GM19372 (cell line): ENCODE data around the gene MMP15.
"Not testable (repeated sequence)": the region's sequence is repeated elsewhere in the genome, so short reads cannot be mapped to it uniquely, and the experiment has no call there.

Source experiments
- ATAC-seq: cut with Tn5 transposase; IDR thresholded peaks from one replicate; pipeline ENCODE4 v1.9.1; 2021; ENCODE audit warnings: mild to moderate bottlenecking, low read depth, moderate library complexity; ENCODE audit not compliant: unreplicated experiment

The MMP15 gene

DNA sequence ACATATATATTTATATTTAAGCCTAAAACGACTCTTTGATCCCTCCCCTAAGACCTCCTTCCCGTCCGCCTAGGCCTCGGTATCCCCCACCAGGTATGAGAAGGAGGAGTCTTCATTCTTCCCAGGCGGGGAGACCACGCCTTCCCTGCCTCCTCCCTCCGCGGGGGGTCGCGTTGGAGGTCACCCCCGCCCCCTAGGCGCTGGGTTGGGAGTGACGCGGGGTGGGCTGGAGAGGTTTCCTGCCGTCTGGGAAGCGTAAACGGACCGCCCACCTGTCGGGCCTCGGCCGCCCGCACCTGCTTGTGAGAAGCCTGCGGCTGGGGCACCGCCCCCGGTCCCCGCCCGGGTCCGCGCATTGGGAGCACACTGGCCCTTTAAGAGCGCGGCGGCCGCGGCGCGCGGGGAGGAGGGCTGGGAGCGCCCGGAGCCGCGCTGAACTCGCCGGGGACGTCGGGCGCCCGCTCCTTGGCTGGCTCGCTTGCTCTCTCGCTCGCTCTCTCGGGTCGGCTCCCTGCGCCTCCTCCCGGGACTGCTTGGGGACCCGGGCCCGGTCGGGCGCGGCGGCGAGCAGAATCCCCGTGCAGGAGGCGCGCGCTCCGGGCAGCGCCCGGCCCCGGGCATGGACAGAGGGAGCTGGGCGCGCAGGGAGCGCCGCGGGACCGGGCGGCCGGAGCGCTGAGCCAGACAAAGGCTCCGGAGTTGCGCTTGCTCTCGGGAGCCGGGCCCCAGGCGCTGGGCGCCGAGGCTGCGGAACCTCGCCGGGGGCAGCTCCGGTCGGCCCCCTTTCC is at the start of gene MMP15:
Gene MMP15, plus strand, starts transcription at position 404 of the 788 bp plus-strand sequence. CDS start 597 bp downstream, outside the sequence.
- peak; percentile 68 for ATAC-seq

DNA sequence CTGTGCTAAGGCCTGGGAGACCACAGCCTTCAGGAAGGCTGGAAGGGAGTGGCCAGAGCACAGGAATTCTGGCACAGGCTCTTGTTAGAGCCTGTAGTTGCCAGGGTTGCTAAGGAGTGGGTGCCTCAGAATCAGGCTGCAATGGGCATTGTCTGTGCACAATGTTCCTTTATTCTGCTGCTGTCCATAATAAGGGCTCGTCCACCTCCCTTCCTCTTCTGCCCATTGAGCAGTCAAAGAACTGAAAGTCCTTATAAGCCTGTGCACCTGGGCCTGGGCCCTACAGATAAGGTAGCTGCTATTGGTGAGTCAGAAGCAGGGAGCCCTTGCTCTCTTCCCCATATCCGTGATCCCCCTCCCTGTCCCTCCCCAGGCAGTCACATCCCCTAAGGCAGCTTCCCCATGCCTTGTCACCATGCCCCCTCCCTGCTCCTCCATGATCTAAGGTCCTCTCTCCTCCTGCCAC is 49.2 kb upstream of the MMP15 start:
- no peak for ATAC-seq

DNA sequence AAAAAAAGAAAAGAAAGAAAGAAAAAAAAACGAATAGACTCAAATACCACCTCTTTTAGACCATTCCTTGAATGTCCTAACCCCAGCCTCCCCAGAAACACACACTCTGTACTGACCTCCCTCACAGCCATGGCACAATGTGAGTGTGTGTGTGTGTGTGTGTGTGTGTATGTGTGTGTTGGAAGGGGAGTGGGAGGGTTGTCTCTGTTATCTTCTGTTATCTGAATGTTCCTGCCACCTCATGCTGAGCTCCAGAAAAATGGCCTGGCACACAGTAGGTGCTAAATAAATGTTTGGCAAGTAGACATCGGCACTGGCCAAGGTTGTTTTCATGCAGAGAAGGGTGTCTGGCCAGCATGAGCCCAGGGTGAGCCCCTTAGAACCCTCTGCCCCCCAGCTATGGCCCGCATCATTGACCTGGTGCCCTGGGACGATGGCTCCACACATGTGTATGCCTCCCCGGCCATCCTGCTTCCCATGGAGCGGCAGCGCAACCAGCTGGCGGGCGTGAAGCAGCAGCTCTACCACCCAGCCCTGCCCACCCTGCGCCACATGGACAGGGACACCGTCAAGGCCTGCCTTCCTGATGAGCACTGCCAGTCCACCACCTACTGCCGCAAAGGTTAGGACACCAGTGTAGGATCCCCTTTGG is 48.0 kb upstream of the MMP15 start:
- no peak for ATAC-seq

DNA sequence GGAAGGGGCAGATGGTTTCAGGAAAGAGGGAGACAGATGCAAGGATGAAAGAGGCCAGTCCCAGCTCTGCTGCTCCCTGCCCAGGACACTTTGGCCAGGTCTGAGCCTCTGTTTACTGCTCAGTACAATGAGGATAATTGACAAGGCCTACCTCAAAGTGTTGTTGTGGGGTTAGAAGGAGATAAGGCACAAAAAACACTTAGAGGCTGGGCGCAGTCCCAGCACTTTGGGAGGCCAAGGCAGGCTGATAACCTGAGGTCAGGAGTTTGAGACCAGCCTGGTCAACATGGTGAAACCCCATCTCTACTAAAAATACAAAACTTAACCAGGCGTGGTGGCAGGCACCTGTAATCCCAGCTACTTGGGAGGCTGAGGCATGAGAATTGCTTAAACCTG is 47.5 kb upstream of the MMP15 start:
- ATAC-seq, result not testable (repeated sequence)

DNA sequence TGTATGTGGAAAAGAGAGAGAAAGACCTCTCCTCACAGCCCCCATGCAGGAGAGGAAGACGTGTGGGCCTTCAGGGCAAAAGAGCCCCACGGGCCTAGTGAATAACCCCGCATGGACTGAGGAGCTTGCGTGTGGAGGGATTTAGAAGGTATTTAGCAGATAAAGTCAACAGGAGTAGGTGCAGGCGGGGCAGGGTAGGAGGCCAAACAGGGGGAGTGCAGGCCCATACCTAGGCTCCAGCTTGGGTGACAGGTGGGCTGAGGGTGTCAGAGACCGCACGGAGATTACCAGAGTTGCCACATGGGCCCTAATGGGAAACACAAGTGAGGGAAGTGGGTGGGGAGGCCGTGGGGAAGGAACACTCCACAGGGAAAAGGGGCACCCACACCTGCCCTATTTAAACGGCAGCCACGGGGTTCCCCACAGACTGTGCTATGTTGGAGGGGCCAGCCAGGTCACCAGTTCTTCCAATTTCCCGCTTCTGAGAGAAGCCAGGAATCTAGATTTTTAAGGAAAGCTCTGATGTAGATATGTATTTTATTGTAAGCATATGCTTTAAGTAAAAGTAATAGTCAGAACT is 46.5 kb upstream of the MMP15 start:
- no peak for ATAC-seq

DNA sequence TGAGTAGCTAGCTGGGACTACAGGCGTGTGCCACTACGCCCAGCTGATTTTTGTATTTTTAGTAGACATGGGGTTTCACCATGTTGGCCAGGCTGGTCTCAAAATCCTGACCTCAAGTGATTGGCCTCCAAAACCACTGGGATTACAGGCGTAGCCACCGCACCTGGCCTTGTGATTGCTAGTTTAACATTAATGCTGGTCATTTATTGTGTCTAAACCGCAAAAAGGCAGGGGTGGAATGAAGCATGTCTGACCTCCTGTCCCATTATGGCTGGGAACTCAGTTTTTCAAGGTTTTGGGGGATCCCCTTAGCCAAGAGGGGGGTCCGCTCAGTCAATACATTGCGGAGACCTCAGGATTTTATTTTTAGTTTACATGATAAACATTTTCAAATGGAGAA is 43.9 kb upstream of the MMP15 start:
- no peak for ATAC-seq

DNA sequence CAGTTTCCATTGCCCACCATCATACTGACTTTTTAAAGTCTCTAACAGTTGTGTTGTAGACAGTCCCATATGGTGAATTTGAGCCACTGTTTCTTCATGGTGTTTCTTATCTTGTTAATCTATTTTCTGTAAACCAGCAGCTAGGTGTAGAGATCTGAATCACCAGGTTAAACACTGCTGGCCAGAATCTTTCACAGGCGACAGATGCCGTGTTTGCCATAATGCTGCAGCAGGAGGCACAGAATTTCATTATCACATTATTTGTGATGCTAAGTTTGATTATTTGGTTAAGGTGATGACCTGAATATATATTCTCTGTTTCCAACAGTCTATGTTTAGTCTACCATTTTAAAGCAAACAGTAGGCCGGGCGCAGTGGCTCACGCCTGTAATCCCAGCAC is 43.2 kb upstream of the MMP15 start:
- ATAC-seq, result no peak

DNA sequence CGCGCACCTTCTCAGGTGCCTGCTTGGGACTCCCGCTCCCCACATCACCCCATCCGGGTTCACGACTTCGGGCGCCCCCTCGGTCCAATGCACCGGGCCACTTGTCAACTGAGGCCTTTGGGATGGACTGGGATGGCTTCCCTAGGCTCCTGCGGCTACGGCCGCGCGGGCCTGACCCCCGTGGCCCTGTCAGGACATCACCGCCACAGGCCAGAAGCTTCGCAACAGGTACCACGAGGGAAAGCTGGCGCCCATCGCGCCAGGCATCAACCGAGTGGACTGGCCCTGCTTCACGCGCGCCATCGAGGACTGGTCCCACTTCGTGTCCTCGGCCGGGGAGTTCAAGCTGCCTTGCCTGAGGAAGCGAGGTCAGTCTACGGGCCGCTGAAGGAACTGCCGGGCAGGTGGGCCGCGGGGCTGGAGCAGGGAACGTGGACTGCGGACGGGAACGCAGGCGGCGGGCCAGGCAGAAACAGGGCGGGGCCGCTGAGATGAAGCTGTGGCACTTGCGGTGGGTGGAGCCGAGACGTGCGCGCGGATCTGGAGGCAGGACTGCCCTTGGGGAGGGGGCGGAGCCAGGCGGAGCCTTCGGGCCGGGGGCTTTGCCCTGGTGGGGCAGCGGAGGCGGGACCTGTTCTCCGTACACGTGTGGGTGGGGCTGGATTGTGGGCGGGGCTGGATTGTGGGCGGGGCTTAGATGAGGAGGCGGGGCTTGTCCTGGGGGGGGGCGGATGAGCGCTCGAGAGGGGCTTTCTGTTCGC is 40.9 kb upstream of the MMP15 start:
- ATAC-seq, result peak; percentile 81

DNA sequence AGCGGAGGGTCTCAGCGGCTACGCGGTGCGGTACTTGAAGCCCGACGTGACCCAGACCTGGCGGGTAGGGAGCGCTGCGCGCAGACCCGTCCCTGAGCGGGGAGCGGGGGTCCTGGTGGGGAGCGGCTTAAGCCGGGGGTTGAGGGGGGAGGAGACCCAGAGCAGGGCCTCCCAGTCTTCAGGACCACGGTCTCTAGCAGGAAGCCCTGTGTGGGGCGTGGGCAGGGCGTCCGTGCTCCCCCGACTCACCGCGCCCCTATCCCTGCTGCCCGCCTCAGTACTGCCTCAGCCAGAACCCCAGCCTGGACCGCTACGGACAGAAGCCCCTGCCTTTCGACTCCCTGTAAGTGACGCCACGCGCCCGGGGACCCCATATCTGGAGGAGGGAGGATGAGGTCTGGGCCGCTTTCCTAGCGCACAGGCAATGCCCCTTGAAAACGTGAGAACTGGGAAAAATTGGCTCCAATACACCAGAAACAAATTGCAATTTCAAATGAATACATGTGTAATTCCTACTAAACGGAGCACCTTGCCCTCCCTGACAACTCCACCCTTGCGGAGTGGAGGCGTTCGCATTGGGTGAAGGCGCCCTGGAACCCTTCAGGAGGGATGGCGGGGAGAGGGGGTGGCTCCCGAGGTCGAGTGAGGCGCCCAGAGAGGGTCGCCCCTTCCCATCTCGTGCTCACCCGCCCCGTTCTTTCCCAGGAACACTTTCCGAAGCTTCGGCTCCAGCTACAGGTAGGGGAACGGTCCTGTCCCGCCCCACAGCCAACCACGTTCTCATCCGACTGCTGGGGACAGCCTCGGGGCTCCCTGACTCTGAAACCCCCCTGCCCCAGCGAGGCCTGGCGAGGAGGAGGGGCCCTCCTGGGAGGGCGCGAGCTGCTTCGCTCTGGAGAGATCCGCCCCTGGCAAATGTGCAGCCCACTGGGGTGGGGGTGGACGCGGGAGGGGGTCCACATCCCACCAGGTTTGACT is 40.1 kb upstream of the MMP15 start:
- peak; percentile 20 for ATAC-seq

DNA sequence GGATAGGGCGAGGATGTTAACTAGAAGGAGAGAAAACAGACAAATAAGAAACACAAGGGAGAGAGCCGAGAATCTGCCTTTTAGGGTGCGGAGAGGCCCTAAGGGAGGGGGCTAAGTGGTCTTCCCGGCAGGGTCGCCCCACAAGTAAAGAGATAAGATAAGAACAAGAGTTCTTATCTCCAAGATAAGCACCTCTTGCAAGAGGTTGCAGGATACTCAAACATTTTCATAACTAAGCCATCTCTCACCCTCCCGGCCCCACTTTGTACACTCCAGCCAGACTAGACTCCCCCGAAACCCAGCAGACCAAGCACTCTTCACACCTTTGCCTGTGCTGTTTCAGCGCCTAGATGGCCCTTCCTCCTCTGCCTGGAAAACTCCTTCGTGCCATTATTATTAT is 39.4 kb upstream of the MMP15 start:
- ATAC-seq, result no peak

DNA sequence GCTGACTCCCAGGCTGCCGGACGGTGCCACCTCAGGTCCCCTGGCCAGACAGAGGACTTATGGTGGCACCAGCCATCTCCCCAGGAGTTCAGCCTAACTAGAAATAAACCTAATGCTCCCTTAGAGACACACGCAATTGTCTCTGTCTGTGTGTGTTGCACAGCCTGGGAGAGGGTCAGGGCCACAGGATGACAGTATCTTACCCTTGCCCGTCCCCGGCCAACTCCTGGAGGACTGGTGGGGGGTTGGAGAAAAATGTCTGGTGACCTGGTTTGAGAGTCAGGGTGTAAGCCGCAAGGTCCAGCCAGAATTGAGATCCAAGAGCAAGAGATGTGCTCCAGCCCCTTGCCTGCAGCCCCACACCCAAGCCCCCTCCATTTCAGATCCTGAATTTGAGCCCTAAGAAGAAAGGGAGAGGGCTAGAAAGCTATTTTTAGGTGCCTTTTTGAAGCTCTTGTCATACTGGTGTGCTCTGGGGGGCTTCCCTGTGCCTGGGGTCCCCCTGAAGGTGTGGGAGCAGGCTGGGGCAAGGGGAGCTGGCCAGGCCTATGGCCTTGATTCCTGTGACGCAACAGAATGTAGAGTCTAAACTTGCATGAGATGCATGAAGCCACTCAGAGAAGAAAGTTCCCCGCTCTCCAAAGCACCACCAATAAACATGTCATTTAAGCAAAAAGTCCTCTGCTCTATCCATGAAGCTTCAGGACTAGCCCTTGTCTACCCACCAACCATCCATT is 37.9 kb upstream of the MMP15 start:
- no peak for ATAC-seq

DNA sequence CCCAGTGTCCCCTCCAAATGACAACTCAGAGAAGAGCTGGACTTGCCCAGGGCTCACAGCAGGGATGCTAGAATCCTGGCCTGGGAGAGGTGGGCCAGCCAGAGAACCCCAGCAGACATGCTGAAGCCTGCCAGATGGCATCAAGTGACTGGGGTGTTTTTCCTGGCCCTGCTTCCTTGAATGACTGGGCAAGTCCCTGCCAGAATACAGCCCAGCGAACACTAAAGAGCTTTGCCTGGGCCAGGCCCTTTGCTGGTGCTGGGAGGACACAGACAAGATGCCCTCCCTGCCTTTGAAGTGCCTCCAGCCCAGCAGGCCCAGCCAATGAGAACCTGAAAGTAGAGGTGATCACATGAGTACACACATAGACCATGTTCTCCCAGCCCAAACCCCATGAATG is 36.6 kb upstream of the MMP15 start:
- ATAC-seq, result no peak

DNA sequence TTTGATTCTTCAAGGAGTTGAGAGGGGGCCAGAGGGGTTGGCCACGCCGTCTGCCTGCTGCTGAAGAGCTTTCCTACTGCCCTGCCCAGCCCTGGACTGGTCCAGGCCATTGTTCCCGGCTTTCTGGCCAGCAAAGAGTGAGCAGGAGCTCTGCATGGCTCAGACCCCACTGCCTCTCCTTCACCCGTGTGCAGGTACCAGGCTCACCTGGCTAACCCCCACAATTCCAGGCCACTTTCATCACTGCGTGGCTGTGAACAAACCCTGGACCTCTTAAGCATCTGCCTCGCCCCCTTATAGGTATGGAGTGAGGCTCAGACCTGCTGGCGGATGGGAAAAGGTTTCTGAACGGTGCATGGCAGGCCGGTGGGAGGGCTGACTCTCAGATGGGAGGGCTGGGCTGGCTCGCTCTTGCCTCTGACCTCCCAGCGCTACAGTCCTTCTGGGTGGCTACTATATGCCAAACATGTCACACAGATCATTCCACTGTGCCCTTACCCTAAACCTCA is 33.9 kb upstream of the MMP15 start:
- no peak for ATAC-seq

DNA sequence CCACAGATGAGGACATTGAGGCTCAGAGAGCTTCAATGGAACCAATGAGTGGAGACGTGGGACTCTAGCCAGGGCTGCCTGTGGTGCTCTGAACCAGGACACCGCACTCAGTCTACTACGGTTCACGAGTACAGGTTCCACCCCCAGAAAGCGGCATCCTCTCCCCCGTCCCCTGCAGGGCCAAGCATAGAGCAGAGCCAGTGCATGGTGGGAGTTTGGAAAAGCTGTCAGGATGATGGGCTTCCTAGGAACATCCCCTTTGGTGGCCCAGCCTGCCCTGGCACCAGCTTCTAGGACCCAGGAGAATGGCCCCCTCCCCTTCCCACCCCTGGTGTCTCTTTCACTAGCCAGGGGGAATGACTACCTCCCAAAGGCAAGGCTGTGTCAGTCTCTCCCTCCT is 33.5 kb upstream of the MMP15 start:
- ATAC-seq, result no peak

DNA sequence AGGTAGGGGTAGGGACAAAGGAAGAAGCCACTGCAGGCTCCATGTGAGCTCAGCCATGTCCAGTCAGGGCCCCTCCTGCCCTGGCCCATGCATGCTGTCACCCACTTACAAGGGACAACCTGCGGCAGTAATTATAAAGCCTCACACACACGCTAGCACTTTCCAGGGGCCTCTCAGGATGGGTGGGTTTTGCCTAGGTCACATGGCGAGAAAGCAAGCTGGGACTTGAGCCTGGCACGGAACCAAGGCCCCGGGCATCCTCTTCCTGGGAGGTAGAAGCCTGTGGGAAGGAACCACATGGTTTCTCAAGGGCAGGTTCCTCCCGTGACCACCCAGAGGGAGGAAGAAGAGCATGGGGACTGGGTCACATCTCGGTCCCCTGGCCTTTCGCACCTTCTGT is 32.1 kb upstream of the MMP15 start:
- ATAC-seq, result no peak

DNA sequence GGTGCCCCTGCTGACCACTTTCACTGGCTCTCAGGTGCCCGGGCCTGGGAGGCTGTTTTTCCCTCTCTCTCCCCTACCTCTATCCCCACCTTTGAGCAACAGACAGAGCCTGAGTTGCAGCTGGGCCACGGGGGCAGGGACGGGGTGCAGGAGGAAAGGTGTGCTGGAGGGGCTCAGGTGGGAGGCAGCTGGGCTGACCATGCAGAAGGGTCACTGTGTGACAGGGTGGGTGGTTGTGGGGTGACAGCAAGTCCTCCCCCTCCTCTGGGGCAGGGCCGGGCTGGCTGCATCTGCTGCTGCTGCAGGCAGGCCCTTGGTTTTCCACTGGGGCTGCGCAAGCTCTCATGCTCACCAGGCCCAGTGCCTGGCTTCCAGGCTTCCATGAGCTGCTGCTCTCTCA is 31.7 kb upstream of the MMP15 start:
- no peak for ATAC-seq

DNA sequence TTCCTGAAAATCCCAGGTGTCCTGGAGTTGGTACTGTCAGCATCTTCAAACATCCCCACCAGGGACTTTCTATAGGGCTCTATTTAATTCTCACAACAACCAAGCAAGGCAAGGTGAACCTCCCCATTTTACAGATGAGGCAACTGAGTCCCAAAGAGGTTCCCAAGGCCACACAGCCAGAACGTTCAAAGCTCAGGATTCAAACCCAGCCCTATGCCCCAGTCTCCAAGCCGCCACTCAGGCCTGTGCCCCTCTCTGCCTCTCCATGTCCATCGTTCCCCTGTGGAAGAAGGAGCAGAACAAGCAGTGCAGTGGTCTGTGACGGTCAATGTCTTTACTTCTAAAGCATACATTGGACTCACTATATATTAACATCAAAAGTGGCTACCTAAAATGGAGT is 31.2 kb upstream of the MMP15 start:
- ATAC-seq, result no peak

DNA sequence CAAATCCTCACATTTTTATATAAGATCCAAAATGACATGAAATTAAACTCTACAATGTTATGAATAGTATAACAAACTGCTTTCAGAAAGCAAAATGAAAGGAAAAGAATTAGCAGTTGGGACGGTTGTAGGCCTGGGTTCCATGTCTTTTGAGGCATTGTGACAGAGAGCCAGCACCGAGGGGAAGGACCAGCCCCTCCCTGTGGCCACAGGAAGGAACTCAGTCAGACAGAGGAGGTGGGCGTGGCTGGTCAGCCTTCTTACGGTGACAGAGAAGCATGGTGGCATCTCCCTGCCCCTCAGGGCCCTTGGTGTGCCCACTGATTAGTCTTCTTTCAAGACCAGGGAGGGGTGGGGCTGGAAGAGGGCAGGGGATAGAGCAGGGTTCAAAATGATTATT is 30.8 kb upstream of the MMP15 start:
- ATAC-seq, result no peak
